T-helper 2 cell (primary cell): ENCODE measurements around the gene MC5R.

Experiments used
- DNase-seq, 5 experiments: peaks; one replicate each; pipeline versions ENCODE4 v3.0.0 to v3.0.0-alpha.2; 2012 to 2022
- total RNA-seq, 2 donors: gene quantifications; one replicate each; lab custom pipeline; 2026; lab: John Stamatoyannopoulos, UW

The MC5R gene
- total RNA-seq = 0 reads per million in 2 donors

DNA sequence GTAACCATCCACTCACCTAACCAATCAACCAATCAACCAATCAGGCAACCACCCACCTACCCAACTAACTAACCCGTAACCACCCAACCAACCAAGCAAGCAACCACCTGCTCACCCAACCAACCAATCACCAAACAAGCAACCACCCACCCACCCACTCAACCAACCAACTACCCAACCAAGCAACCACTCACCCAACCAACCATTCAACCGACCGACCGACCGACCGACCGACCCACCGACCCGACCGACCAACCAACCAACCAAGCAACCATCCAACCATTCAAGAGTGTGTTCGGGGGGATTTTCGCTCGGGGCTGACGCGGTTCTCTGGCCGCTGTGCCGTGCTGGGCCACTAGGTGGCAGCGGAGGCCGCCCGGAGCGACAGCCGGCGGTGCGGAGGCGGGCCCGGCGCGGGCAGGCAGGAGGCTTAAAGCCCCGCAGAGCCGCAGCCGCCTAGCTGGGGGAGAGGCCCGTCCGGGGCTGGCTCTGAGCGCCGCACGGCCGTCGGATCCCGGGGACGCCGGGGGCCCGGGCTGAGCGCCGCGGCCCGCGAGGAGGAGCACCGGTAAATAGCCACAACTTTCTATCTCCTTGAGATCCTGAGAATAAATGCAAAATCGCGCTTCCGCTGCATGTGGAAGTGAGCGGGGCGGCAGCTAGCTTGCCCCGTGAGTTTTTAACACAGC, at the start of gene MC5R:
Gene MC5R (plus strand): TSS at position 443 of the 689 bp plus-strand sequence. CDS start 1,617 bp downstream, outside the sequence.
- peak; percentile 34 to 66 (median 58) for DNase-seq

DNA sequence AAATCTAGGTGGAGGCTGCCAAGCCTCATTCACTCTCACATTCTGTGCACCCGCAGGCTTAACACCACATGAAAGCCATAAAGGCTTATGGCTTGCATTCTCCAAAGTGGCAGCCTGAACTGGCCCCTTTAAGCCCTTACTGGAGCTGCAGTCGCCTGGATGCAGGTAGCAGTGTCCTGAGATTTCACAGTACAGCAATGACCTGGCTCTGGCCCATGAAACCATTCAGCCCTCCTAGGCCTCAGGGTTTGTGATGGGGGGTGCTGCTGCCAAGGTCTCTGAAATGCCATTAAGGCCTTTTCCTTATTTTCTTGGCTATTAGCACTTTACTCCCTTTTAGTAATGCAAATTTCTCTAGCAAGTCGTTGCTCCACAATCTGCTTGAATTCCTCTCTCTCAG, 48.9 kb upstream of the MC5R start:
- DNase-seq = no peak

DNA sequence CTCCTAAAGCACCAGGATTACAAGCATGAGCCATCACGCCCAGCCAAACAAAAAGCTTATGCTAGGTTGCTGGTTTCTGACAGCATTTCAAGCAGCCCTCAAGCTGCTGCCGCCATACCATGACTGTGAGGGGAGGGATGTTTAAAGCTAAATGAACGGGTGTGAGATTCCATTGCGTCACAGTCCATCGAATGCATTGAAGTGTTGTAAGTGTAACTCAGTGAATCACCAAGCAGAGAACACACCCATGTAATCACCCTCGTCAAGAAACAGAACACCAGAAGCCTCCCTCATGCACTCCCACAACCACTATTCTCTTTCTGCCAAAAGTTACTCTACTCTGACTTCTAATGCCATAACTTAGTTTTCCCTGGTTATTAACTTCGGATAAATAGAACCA, 32.8 kb upstream of the MC5R start:
- DNase-seq = no peak

DNA sequence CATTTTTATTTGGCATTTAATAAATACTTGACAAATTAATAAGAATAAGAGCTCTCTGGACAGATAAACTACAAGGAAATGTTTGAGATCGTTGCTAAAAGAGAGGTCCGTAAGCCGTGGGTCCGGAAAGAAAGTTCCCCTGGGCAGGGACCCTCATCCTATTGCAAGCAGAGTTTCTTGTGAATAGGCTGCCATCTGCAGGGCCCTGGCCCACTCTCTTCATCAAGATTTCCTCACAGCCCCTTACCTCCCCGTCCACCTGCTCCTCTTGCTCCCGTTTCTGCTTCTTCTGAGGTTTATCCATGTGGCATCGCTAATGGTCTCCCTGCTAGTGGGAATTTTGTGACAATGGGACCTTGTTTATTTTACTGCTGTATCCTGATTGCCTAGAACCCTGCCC, 30.1 kb upstream of the MC5R start:
- DNase-seq = no peak

DNA sequence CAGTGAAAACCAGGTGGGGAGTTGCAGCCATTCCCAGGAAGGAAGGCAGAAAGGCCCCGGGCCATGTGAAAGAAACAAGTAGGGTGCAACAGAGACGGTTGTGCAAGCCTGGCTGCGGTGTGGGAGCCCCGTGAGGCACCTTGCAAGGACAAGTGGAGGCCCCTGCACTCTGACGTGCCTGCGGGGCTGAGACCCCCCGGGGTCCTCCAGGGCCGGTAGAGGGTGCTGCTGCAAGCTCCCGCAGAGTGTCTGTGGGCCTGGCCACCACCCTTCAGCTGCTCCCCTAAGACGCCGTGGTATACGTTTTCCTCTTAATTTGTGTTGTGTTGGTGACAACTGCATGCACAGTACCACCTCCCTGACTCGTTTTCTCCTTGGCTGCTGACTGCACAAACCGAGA, 27.4 kb upstream of the MC5R start:
- DNase-seq = no peak

DNA sequence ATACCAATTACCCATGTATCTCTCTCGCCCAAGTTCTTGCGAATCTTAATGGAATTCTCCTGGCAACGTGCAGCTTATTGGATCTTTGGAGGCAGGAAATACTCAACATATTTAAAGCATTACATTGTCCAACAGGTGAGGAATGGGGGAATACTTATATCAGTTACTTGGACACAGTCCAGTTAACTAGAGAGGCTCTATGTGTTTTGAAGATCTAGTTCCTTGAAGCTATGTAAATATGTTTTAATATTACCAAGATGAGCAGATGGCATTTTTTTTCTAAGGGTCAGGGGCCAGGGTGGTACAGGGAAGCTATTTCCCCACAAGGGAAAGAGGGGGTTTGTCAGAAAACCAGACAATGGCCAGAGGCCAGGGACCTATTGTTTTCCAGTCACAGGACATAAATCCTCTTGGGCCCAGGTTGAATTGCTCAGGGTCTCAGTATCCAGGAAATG, 26.8 kb upstream of the MC5R start:
- no peak for DNase-seq

DNA sequence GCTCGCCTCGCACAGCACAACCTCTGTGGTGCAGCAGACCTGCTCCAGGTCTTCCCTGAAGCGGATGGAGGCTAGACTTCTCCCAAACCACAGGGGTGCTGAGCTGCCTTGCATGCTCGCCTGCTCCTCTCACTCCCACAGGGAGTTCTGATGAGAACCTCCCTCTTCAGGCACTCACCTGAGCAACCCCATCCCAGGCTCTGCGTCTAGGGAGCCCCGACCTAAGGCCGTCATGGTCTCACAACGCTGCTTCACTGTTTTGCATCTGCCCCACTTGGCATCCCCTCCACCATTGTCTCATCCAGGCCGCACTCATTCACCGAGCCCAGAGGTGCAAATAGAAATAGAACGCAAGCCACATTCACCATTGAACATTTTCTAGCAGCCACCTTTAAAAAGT, 24.6 kb upstream of the MC5R start:
- no peak for DNase-seq

DNA sequence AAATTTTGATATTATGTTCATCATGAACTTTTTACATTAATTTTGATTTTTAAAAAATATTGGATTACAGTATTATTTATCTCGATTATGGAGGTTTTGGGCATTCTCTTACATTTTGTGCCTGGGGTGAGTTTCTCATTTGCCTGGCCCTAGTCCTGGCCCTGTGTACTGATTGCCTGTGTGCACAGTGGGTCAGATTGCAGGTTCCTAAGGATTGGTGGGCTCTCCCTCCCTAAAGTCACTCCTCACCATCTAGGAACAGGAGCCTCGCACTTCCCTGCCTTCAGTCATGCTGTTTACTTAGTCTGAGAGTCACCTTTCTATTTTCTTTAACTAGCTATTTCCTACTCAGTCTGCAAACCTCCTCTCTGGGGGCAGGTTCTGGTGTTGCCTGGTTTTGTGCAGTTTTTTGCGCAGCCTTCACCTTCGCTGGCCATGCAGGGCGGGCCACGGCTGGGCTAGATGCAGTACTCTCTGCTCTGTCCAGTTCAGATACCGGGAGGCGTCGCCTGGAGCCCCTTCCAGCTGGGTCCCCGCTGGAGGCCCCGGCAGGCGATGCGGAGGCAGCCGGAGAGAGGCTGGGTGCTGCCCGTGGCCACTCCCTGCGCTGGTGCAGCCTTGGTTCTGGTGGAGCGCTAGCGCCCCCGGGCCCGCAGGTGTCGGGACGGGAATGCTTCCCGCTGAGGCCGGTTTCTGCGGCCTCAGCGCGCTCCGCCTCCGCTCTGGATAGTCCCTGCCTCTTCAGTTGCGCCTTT, 23.3 kb upstream of the MC5R start:
- DNase-seq = peak in 2 of 5 experiments; percentile 13 to 69

DNA sequence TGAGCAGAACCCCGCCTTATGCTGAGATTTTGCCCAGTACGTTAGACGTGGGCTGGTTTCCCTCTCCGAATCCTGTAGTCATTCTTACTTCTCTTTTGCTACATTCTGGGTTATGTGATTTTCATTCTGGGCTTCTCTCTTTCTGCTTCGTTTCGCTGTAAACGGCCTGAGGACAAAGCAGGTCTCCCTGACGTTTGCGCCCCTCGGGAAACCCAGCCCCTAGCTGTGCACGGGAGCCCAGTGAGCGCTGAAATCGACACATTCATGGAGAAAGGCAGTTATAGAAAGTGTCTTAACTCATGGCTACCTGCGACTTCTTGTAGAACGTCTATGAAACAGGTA, 22.7 kb upstream of the MC5R start:
- DNase-seq = no peak

DNA sequence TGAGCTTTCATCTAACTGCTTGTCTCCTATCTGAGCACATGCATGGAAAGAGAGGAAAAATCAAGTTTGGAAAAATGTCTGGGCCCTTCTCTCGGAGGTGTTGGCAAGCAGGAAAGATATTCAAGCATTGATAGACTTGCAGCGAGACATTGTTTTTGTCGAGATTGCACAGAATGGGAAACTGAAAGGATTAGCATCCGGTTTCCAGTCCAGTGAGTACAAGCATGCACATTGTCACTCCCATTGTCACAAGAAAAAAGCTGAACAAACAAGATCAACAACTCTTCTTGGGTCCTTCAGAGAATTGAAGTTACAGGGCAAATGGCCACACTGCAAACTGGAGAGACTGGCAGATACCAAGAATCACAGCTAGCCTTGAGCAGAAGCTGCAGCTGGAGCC, 19.6 kb upstream of the MC5R start:
- DNase-seq = no peak

DNA sequence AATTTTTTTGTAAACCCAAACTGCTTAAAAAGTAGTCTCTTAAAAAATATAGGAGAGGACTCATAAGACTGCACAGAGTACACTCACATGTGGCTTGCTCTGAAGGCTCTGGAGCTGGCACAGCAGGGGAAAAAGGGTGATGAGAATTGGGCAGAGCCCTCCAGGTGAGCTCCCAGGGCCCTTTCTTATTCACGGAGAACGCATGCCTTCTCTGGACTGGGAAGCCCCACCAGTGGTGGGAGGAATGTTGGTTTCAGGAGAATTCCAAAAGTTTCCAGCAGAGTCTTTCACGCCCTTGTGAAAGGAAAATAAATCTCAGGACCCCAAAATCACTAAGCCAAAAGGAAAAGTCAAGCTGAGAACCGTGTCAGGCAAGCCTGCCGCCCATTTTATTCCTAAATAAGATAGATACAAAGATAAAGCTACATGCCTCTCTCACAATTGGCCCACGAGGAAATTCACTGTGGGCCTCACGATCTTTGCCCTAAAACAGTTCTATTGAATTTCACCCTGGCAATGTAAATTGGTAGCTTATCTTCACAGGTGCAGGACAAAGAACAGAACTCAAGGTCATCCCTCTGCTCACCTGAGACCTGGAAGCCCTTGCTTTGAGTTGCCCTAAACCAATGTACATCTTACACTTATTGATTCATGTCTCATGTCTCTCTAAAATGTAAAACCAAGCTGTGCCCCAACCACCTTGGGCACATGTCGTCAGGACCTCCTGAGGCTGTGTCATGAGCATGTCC, 15.5 kb upstream of the MC5R start:
- DNase-seq = no peak

DNA sequence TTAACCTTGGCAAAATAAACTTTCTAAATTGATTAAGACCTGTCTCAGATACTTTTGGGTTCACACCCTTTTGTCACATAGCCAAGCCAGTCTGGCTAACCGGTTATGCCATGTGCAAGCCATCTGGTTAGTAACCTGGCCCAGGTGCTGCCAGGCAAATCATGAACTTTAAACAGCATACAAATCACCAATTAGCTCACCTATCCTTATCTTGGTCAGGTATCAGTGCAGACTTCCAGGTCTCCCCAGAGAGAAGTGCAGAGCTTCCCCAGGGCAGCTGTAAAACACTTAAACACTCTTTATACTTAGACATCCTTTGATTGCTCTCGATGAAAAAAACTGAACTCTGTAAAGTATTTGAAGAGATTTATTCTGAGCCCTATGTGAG, 14.9 kb upstream of the MC5R start:
- no peak for DNase-seq

DNA sequence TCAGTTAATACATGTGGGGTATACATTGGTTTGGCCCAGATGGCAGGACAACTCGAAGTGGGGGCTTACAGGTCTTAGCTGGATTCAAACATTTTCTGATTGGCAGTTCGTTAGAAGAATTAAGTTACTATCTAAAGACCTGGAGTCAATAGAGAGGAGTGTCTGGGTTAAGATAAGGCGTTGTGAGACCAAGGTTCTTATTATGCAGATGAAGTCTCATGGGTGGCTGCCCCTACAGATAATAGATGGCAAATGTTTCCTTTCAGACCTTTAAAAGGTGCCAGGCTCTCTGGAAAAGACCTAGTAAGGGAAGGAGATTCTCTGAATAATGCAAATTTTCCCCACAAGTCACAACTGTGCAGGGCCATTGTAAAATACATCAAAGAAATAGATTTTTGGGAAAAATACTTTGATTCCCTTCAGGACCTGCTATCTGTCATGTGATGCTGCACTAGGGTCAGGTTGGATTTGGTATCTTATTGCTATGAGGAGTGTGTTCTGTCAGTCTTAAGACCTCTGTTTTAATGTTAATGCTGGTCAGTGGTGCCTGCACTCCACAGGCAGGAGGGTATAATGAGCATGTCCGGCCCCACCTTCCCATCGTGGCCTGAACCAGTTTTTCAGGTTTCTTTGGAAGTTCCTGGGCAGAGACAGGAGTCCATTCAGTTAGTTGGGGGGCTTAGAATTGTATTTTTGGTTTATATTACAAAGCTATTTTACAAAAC, 14.3 kb upstream of the MC5R start:
- no peak for DNase-seq

DNA sequence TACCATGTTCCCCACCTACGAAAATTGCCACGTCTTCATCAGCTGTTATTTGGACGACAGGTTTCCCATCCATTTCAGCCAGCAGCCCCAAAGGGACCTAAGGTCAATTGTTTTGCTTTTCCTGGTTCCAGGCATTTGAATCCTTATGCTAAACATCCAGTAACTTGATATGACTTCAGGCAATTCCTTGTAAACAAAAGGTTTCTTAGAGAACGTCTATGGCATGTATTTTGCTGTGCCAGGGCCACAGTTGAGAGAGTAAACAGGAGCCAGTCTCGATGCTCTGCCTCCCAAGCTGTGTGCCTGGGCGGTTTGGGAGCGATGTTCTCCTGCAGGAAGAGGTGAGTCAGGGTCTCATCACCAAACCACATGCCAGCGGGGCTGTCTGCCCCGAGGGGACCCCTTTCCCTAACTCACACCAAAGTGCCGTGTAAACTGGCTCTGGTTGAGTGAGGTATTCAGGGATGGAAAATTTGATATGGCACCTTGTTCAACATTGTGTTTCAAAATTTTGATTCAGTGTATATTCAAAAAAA, 12.9 kb upstream of the MC5R start:
- no peak for DNase-seq

DNA sequence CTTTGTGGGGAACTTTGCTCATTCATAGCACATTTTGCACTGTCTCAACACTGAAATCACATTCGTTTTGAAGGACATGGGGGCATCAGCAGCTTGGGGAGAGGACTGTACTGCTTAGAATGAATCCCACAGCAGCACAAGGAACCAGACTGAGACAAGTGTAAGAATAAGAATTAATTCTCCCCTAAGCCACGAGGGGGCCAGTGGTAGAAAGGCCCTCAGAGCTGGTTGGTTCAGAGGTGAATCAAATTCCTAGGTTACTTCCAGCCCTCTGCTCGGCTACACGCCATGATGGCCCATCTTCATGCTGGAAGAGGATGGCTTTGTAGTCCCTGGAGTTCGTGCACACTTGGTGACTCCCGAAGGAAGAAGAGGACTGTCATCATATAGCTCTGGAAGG, 12.0 kb upstream of the MC5R start:
- no peak for DNase-seq

DNA sequence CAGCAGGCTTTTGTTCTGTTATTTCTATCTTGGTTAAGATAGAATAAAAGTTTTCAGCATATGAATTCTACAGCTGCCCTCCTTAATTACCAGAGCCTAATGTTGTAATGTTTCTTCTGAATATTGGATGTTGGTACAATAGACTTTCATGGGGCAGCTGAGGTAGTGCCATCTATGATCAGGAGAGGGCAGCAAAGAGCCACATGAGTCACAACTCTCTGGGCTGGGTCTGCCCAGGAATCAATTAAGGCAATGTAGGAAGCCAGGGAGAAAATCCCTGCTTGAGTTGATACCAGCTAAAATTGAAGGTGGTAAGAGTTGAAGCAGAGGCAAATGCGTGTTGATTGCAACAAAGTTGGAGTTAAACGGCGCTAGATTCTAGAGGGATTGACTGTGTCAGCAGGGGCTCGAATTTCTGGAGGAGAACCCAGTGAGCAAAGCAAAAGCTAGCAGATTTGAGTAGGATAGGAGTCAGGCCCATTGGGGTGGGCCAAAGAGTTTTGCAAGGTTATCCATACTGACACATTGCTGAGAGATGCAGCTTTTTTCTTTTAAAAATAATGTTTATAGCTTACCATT, 10.6 kb upstream of the MC5R start:
- peak in 3 of 5 experiments; percentile 20 to 46 (median 34) for DNase-seq

DNA sequence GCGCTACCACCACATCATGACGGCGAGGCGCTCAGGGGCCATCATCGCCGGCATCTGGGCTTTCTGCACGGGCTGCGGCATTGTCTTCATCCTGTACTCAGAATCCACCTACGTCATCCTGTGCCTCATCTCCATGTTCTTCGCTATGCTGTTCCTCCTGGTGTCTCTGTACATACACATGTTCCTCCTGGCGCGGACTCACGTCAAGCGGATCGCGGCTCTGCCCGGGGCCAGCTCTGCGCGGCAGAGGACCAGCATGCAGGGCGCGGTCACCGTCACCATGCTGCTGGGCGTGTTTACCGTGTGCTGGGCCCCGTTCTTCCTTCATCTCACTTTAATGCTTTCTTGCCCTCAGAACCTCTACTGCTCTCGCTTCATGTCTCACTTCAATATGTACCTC, 2.3 kb downstream of the MC5R start:
- no peak for DNase-seq

DNA sequence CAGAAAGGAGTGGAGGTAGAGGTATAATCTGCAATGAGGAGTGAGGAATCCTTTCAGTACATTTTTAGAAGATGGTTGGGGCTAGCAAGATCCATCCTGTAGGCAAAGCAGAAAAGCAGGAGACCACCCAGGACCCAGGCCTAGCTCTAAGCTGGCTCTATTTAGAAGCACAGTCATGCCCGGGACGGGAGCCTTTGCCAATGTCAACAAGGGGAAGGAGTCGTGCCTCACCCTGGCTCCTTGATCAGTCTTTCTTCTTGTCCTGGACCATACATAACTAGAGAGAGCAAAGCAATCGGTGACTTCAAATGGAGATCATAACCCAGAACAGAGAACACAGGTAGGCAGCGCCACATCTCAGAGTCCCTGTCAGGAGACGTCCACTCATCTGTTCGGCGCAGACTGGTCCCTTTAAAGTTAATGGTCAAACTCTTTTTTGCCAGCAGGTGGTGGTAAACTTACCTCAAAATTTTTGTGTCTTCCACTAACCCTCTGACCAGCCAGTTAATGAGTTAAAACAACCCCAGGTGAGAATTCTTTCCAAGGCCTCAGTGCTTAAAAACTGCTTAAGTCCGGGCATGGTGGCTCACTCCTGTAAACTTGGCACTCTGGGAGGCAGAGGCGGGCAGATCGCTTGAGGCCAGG, 8.0 kb downstream of the MC5R start:
- no peak for DNase-seq

DNA sequence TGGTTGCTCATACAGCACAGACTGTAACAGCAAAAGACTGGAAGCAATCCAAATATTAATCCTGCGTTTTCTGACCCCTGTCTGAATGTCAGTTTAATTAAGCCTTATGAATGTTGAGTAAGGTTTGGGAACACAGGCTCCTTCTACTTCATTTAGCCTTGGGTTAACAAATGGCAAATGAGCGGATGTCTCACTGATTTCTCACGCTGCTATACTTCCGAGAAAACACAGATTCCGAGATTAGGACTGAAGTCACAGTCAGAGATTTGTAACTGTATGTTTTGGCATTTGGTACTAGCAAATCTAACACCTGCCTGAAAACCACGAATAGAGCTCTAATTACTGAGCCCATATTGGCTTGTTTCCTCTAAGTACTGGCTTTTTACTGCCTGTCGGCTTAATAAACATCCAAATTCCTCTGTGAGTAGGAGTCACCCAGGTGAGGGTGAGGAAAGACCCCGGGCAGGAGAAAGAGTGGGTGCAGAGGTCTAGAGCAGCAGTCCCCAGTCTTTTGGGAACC, 10.6 kb downstream of the MC5R start:
- peak in 1 of 5 experiments; percentile 46 for DNase-seq

DNA sequence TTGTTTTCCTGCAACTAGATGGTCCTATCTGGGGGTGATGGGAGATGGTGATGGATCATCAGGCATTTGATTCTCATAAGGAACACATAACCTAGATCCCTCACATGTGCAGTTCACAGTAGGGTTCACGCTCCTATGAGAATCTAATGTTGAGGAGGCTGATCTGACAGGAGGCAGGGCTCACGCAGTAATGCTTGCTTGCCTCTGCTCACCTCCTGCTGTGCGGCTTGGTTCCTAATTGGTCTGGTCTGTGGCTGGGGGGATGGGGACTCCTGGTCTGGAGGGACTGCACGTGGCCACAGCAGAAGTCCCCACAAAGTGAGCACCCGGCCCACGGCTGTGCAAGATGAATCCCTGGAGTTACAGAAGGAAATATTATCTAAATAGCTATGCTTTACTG, 11.3 kb downstream of the MC5R start:
- no peak for DNase-seq

DNA sequence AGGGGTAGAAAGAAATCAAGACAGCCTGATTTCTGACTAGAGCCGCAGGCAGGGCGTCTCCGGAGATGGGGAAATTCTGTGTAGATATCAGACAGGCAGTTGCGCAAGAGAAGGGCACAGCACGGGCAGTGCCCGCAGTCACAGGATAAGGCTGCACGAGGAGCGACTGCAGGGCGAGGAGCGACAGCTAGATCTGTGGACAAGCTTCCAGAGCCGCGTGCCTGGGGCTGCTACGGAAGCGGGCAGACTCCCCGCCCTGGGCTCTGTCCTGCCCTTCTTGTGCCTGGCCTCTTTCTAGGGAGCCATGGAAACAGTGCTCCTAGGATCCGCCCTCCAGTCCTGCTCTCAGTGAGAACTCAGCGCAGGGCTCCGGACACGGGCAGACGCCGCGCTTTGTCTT, 12.6 kb downstream of the MC5R start:
- DNase-seq = no peak

DNA sequence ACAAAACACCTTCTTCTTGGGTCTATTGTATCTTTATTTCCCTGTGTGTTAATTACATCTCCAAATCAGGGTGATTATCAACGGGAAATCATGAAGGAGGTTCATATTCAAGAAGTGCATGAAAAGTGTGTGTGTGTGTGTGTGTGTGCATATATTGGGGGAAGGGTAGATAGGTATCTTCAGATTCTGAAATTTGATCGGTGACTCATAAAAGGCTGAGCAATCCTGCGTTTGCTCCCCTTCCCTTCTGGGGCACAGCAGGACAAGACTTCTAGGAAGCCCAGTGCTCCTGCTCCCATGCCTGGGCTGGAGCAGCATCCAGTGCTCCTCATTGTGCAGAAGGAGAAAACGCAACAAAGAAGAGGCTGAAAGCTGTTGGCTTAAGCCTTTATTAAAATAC, 25.8 kb downstream of the MC5R start:
- DNase-seq = no peak
